Bronchial epithelial cell (primary cell): ENCODE results near the gene CHAD. TPM values are rescaled to one million over a fixed set of nuclear protein-coding genes. Genes with fewer than 3 reads are reported as not detected.

ENCODE experiments used
- DNase-seq: peaks from one replicate; pipeline ENCODE4 v3.0.0-alpha.2; 2010; ENCODE audit warnings: low read depth
- FAIRE-seq: peaks from 2 replicates; lab custom pipeline; 2011; peaks lifted over from hg19 to GRCh38; lab: Jason Lieb, UNC
- H3K27me3 ChIP-seq: 2 replicates; pipeline ENCODE4 v1.5.1; 2011; ENCODE audit warnings: low read length; ENCODE audit not compliant: control insufficient read depth, insufficient read depth
- H3K36me3 ChIP-seq: 2 replicates; pipeline ENCODE4 v1.5.1; 2011; ENCODE audit warnings: low read length; ENCODE audit not compliant: control insufficient read depth, insufficient read depth
- H3K4me3 ChIP-seq: 2 replicates; pipeline ENCODE4 v1.5.1; 2011; ENCODE audit warnings: mild to moderate bottlenecking, low read depth, low read length, control low read depth
- CTCF ChIP-seq: IDR thresholded peaks from 2 replicates; pipeline ENCODE4 v1.5.1; 2011; ENCODE audit warnings: mild to moderate bottlenecking, moderate library complexity, low read length, control low read depth, inconsistent platforms; ENCODE audit not compliant: insufficient read depth, severe bottlenecking
- total RNA-seq: library from RNA; depleted of rRNA; stranded (reverse); fragments of >200 nt; gene quantifications from 2 replicates; pipeline ENCODE4 v1.2.1, GENCODE V29; 2014

The CHAD gene
- total RNA-seq, 1 donor from 2014 or later: not detected

- DNase-seq (no peak), FAIRE-seq (no peak)
- Histone ChIP-seq H3K27me3 (peaks cover 8% of the 10 kb centered on the region), H3K36me3 (no peaks in the 10 kb centered on the region), H3K4me3 (no peak overlapping the region)
- TF ChIP-seq CTCF: no peak
Observed at GRCh38 chr17:50471009-50471905, 2.6 kb upstream of the CHAD start.

GRCh38 chr17:50470426-50470825 is 1.7 kb upstream of the CHAD start:
- TF ChIP-seq CTCF: no peak
- H3K4me3 ChIP-seq: no peak overlapping the region
- FAIRE-seq (no peak), DNase-seq (no peak)
- H3K36me3 ChIP-seq: no peaks in the 10 kb centered on the region
- peaks cover 8% of the 10 kb centered on the region for H3K27me3 ChIP-seq

GRCh38 chr17:50469671-50470305 is 1.1 kb upstream of the CHAD start:
- Histone ChIP-seq H3K4me3 (no peak overlapping the region), H3K36me3 (peaks cover 1% of the 10 kb centered on the region), H3K27me3 (peaks cover 8% of the 10 kb centered on the region)
- DNase-seq (no peak), FAIRE-seq (no peak)
- TF ChIP-seq CTCF: no peak

GRCh38 chr17:50469208-50469605 is 527 bp upstream of the CHAD start:
- no peak for TF ChIP-seq CTCF
- DNase-seq (no peak), FAIRE-seq (no peak)
- peaks cover 1% of the 10 kb centered on the region for H3K36me3 ChIP-seq
- no peak overlapping the region for H3K4me3 ChIP-seq
- H3K27me3 ChIP-seq: peaks cover 8% of the 10 kb centered on the region

GRCh38 chr17:50467855-50468303 is 801 bp downstream of the CHAD start:
- peaks cover 3% of the 10 kb centered on the region for H3K36me3 ChIP-seq
- no peak overlapping the region for H3K4me3 ChIP-seq
- DNase-seq (no peak), FAIRE-seq (no peak)
- TF ChIP-seq CTCF: no peak
- peaks cover 8% of the 10 kb centered on the region for H3K27me3 ChIP-seq
